Transverse colon (tissue), 4 donors: Measurements from ENCODE around the gene CELSR3. TPM values are rescaled to one million over a fixed set of nuclear protein-coding genes. Genes with fewer than 3 reads are reported as not detected.

Source experiments
- DNase-seq: peaks from one replicate; pipeline ENCODE4 v3.0.0-alpha.2; 2019
- H3K27ac ChIP-seq, 4 donors: fragments of 200-600 bp; sonication (generic); 2 replicates each; pipeline ENCODE4 v1.5.1; 2016 to 2018; ENCODE audit warnings: inconsistent platforms in 4 of 4
- H3K27me3 ChIP-seq: fragments of 200-600 bp; sonication (generic); 2 replicates; pipeline ENCODE4 v1.5.1; 2017; ENCODE audit warnings: inconsistent platforms
- H3K36me3 ChIP-seq, 4 donors: fragments of 200-600 bp; sonication (generic); 2 replicates each; pipeline ENCODE4 v1.5.1; 2017 to 2019; ENCODE audit warnings: inconsistent platforms in 4 of 4
- H3K4me1 ChIP-seq, 4 donors: fragments of 200-600 bp; sonication (generic); 2 replicates each; pipeline ENCODE4 v1.5.1; 2017 to 2020; ENCODE audit warnings: inconsistent platforms in 4 of 4
- H3K4me3 ChIP-seq, 4 donors: fragments of 200-600 bp; sonication (generic); 1 replicate in 1 of 4; 2 replicates in 3 of 4; pipeline versions ENCODE4 v1.5.1 to v1.6.1; 2017 to 2019; ENCODE audit warnings: inconsistent platforms in 4 of 4
- H3K9me3 ChIP-seq, 2 donors: fragments of 200-600 bp; sonication (generic); 2 replicates each; pipeline ENCODE4 v1.5.1; 2017 to 2019; ENCODE audit warnings: inconsistent platforms in 2 of 2
- EP300 ChIP-seq: sonication (generic); formaldehyde crosslinking; IDR thresholded peaks from one replicate; pipeline ENCODE4 v1.6.1; 2017; ENCODE audit warnings: antibody characterized with exemption, low read depth
- POLR2A ChIP-seq: fragments of 450-650 bp; IDR thresholded peaks from one replicate; pipeline ENCODE4 v1.6.1; 2016; ENCODE audit warnings: antibody characterized with exemption, mild to moderate bottlenecking, moderate library complexity
- POLR2AphosphoS5 ChIP-seq, 3 donors: sonication (generic); formaldehyde crosslinking; IDR thresholded peaks; one replicate each; pipeline ENCODE4 v1.6.1; 2016; ENCODE audit warnings: antibody characterized with exemption in 3 of 3
- WGBS, 2 donors: methylation state at CpG; one replicate each; pipeline ENCODE4 v1.1.5; 2018; ENCODE audit warnings: low coverage in 1 of 2; 5-methylcytosine and 5-hydroxymethylcytosine counted together
- in situ Hi-C, 4 donors: fragments of 200-750 bp; cut with MboI; loops; one replicate each; pipeline versions ENCODE4 v1.15.0 to v1.15.1; 2017; ENCODE audit warnings: low sequenced_read_pairs in 3 of 4, low pct_ligation_motif_present in 1 of 4, low pct_unique_long_range_greater_than_20kb in 1 of 4
- intact Hi-C: fragments of 100-400 bp; cut with DNase I; formaldehyde crosslinking; loops from one replicate; pipeline ENCODE4 v1.15.1; 2023; ENCODE audit warnings: low total_unique reads
- total RNA-seq, 4 donors: library from RNA; depleted of rRNA; stranded (reverse); fragments of >200 nt; gene quantifications; one replicate each; pipeline ENCODE4 v1.1.0, GENCODE V29; 2016
- TF ChIP-seq, protein P1 (sequence below), 5 experiments: fragments of 200-600 bp in 3 of 5; fragments of 450-650 bp in 2 of 5; sonication (generic) in 3 of 5; IDR thresholded peaks; 1 replicate in 2 of 5; 2 replicates in 3 of 5; pipeline ENCODE4 v1.5.1; 2016 to 2017; ENCODE audit warnings: antibody characterized with exemption in 5 of 5, inconsistent platforms in 3 of 5, mild to moderate bottlenecking in 2 of 5, moderate library complexity in 1 of 5

Gene CELSR3
- total RNA-seq, 4 donors from 2014 or later: 1.2 to 15.0 (median 3.9) TPM

DNA sequence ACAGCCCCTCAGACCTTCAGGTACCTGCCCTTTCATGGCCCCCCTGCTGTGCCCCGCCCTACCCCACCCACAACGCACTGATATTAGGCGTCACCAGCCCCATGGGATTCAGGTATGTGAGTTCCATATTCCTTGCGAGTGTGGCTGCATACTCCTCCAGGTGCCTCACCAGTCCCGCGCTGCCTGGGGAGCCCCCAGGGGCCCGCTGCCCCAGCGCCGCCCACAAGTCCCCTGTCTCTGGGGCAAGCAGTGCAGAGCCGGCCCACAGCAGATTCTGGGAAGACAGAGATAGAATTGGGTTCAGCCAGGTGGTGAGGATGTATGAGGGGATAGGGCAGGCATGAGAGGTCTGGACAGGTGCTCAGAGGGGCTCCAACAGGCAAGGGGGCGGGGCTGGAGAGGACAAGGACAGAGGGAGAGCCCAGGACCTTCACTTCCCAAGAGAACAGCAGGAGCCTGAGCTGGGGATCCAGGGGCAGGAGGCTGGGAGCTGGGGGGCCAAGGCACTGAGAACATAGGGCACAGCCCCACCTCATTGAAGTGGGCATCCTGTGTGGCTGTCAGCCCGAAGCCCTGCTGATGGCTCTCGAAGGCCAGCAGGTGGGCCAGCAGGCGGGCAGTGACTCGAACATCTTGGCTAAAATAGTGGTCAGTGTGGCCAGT lies 14.4 kb downstream of the CELSR3 start:
- Histone ChIP-seq H3K27me3 (no peaks in the 10 kb centered on the region), H3K9me3 (no peaks in the 10 kb centered on the region), H3K4me1 (no peaks in the 10 kb centered on the region), H3K4me3 (no peak overlapping the region), H3K36me3 (no peaks in the 10 kb centered on the region), H3K27ac (no peak overlapping the region)
- DNase-seq: no peak
- intact Hi-C loops (no loop called here), in situ Hi-C loops (no loop called here)
- no peak for TF ChIP-seq POLR2AphosphoS5 (IDR thresholded peaks at IDR 0.05)
- TF ChIP-seq, protein P1, sequence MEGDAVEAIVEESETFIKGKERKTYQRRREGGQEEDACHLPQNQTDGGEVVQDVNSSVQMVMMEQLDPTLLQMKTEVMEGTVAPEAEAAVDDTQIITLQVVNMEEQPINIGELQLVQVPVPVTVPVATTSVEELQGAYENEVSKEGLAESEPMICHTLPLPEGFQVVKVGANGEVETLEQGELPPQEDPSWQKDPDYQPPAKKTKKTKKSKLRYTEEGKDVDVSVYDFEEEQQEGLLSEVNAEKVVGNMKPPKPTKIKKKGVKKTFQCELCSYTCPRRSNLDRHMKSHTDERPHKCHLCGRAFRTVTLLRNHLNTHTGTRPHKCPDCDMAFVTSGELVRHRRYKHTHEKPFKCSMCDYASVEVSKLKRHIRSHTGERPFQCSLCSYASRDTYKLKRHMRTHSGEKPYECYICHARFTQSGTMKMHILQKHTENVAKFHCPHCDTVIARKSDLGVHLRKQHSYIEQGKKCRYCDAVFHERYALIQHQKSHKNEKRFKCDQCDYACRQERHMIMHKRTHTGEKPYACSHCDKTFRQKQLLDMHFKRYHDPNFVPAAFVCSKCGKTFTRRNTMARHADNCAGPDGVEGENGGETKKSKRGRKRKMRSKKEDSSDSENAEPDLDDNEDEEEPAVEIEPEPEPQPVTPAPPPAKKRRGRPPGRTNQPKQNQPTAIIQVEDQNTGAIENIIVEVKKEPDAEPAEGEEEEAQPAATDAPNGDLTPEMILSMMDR (IDR thresholded peaks at IDR 0.05): no peak
- no peak for TF ChIP-seq EP300
- TF ChIP-seq POLR2A: no peak
- whole genome bisulfite sequencing, 2 donors: 87% methylated on average over 12 of the region's 15 CpGs; no CpG with 5 or more reads in 1 of the 2 donors

DNA sequence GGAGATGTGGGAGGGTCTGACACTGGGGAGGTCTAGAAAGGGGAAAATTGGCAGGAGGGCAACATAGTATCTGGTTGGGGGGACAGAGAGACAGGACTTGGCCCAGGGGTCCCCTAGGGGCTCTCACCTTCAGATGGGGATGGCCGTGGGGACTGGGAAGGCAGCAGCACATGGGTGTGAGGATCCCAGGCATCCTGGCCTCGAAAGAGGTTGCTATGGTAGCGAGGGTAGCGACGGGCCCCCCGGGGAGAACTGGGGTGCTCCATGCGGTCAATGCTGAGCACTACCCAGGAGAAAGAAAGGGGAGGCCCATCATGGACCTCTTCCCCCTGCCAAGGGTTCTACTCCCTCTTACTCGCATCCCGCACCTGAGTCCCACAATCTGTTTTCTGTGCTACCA lies 15.0 kb downstream of the CELSR3 start:
- TF ChIP-seq, protein P1 (IDR thresholded peaks at IDR 0.05): no peak
- no peak for TF ChIP-seq POLR2A
- TF ChIP-seq EP300: no peak
- no peak for TF ChIP-seq POLR2AphosphoS5 (IDR thresholded peaks at IDR 0.05)
- Histone ChIP-seq H3K36me3 (no peaks in the 10 kb centered on the region), H3K9me3 (no peaks in the 10 kb centered on the region), H3K4me3 (no peak overlapping the region), H3K27me3 (no peaks in the 10 kb centered on the region), H3K27ac (no peak overlapping the region), H3K4me1 (no peaks in the 10 kb centered on the region)
- no peak for DNase-seq
- 73 to 82% methylated on average over 1 to 9 of the region's 9 CpGs for WGBS, 2 donors
- intact Hi-C loops (no loop called here), in situ Hi-C loops (no loop called here)

DNA sequence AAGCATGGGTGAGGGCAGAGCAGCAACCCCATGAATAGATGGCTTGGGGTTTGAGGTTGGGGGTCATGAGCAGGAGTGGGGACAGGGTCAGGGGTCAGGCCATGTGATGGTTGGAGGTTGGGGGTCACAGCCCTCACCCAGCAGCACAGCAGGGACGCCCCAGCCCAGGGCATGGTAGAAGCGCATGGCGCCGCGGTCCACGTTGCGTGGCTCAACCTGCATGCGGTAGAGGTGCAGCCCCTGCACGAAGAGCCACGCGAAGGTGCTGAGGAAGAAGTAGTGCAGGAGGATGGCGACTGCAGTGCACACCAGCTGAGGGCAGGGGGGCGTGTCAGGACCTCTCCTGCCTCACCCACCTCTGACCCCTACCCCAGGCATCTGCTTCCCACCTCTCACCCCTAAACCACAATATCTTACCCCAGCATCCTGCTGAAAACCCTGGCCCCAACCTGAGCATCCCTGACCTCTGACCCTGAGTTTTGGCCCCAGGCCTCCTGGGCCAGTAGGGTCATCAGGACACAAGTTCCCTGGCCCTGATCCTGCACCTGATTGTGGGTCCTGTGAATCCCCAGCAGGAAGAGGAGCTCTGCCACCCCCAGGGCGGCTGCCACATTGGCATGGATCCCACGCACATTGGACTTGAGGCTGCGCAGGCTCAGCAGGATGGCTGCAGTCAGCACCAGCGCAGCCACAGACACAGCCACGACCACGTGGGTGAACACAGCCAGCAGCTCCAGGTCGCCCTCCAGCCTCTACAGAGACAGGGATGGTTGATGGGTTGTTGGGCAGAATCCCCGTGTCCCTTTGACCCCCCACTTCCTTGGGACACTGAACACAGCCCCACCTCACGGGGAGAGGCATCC lies 17.6 kb downstream of the CELSR3 start:
- 91% methylated on average over 17 of the region's 22 CpGs; no CpG with 5 or more reads in 1 of the 2 donors for WGBS, 2 donors
- no peaks in the 10 kb centered on the region for H3K4me1 ChIP-seq
- no peak overlapping the region for H3K27ac ChIP-seq
- no peaks in the 10 kb centered on the region for H3K27me3 ChIP-seq
- H3K4me3 ChIP-seq: no peak overlapping the region
- no peaks in the 10 kb centered on the region for H3K36me3 ChIP-seq
- H3K9me3 ChIP-seq: no peaks in the 10 kb centered on the region
- TF ChIP-seq, protein P1 (IDR thresholded peaks at IDR 0.05): no peak
- no peak for TF ChIP-seq EP300
- TF ChIP-seq POLR2AphosphoS5 (IDR thresholded peaks at IDR 0.05): no peak
- no peak for TF ChIP-seq POLR2A
- DNase-seq: no peak
- intact Hi-C loops (no loop called here), in situ Hi-C loops (no loop called here)

DNA sequence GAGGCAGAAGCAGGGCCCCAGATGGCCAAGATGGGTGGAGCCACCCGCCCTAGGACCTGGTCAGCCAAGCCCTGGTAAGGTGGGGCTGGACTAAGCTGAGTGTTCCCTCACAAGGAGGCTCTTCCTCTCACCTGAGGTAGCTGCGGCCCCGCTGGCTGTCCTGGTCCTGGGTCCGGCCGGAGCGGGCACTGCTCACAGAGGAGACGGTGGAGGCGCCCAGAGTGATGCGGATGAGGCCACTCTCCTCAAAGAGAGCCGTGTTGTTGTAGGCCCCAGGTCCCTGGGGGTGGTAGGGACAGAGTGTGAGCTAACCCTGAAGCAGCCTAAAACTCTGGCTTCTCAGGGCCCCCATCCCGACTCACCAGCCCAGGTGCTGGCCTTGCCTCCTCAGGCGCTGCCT lies 20.1 kb downstream of the CELSR3 start:
- intact Hi-C loops (no loop called here), in situ Hi-C loops (no loop called here)
- Histone ChIP-seq H3K36me3 (no peaks in the 10 kb centered on the region), H3K4me1 (no peaks in the 10 kb centered on the region), H3K9me3 (no peaks in the 10 kb centered on the region), H3K27ac (no peak overlapping the region), H3K4me3 (no peak overlapping the region), H3K27me3 (no peaks in the 10 kb centered on the region)
- DNase-seq: no peak
- TF ChIP-seq, protein P1 (IDR thresholded peaks at IDR 0.05): no peak
- no peak for TF ChIP-seq POLR2AphosphoS5 (IDR thresholded peaks at IDR 0.05)
- WGBS, 2 donors: 92% methylated on average over 12 of the region's 12 CpGs; no CpG with 5 or more reads in 1 of the 2 donors
